GM21576 (cell line): ENCODE results near the gene THBS1.

Source experiments
- ATAC-seq: cut with Tn5 transposase; IDR thresholded peaks from one replicate; pipeline ENCODE4 v1.9.1; 2021; ENCODE audit warnings: mild to moderate bottlenecking, moderate library complexity; ENCODE audit not compliant: unreplicated experiment

The THBS1 gene

DNA sequence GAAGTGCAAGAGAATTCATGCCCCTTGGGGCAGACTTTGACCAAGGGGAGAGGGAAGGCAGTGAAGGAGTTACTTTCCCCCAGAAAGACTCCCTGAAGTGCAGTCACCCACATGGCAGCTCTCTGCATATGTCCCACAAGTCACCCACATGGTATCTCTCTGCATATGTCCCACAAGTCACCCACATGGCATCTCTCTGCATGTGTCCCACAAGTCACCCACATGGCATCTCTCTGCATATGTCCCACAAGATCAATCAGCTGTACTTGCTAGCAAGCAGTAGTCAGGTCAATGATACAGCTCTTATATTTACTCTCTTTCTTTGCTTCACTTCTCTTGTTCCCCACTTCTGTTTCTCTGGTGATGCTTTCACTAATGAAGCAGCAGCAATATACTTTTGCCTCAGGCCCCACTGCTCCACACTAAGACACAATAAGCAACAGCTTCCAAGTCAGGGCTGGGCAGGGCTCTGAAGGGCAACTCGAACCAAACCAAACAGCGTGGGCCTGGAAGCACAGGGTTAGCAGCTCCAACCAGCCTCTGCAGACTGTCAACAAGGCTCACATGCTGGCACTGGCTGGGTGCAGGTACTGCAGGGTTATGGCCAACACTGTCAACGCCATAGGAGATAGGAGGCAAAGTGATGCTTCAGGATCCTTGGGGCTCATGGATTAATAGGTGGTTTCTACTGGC is 46.7 kb downstream of the THBS1 start:
- ATAC-seq = no peak

GRCh38 chr15:39628144-39628508 is 47.2 kb downstream of the THBS1 start:
- ATAC-seq = no peak

GRCh38 chr15:39628546-39629257 is 47.8 kb downstream of the THBS1 start:
- no peak for ATAC-seq

DNA sequence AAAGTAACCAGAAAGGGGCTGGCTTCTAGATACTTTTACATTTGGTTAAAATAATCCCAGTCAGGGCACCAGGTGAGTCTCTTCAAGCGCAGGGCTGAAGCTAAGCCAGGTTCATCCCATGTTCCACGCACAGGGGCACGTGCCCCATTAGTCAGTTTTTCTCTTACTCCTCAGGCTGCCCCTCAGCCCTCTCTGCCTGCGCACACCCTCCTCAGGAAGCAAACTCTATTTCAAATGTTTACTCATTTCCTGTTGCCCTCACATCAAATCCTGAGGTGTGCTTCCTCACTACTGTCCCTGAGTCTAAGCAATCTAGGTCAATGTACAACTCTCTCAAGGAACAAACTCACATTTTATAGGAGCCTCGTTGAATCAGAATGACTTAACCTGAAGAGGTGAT is 48.5 kb downstream of the THBS1 start:
- no peak for ATAC-seq

- ATAC-seq = no peak
These were observed 49.0 kb downstream of the THBS1 start for GRCh38 chr15:39629906-39630305.

- ATAC-seq = no peak
These were observed 50.5 kb downstream of the THBS1 start for GRCh38 chr15:39631357-39631756.

- no peak for ATAC-seq
These were observed 57.2 kb downstream of the THBS1 start for GRCh38 chr15:39638041-39638440.

DNA sequence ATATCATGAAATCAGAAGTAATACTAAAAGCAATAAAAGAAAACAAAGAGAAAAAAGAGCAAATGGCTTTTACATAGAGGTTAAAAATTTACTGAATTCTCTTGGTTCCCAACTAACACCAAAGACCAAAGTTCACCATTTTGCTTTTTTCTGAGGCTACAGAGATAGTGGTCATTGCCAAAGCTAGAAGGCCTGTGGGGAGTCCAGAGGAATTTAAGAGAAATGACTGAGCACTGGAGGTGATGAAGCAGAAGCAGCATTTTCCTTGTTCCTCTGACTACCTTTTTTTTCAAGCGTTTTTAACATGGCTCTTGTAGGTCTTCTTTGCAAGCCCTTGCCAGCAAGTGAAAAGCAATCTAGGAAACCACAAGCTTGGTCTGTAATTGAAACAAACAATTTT is 58.2 kb downstream of the THBS1 start:
- ATAC-seq = no peak

- no peak for ATAC-seq
These were observed 59.8 kb downstream of the THBS1 start for GRCh38 chr15:39640665-39641064.

DNA sequence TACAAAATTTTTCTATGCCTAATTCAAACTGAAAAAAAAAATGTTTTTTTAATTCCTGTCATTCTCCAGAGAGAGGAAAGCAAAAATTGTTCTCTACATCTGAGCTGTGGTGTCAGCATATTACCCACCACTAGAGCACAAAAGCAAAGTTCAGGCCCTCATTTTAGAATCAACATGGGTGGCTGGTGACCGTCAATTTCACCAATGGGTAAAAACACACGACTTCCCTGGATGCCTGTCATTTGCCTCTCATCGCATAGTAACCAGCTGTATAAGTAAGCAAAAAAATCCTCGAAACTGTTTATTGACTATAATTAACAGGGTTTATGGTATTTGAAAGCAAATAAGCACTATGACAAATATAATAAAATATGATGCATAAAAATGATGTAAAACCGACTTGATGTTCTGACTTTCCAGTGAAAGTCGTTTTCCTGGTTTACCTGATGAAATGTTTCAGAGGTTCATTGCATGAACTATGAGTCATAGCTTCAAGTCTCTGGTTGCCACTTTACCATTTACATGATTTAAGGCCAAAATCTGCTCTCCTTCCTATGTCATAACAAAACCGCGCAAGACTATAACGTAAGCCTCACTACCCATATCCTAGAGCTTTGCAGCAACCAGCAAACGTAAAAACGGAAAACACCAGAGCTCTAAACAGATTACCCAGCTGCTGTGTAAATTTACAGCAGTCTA is 60.5 kb downstream of the THBS1 start:
- ATAC-seq = no peak

GRCh38 chr15:39642011-39642640 is 61.2 kb downstream of the THBS1 start:
- no peak for ATAC-seq

- ATAC-seq = no peak
These were observed 62.8 kb downstream of the THBS1 start for GRCh38 chr15:39643727-39644126.

- ATAC-seq = no peak
These were observed 63.3 kb downstream of the THBS1 start for GRCh38 chr15:39644136-39644535.

GRCh38 chr15:39645138-39645975 is 64.5 kb downstream of the THBS1 start:
- ATAC-seq = no peak

GRCh38 chr15:39645976-39646257 is 65.0 kb downstream of the THBS1 start:
- ATAC-seq = no peak

- ATAC-seq = no peak
These were observed 65.5 kb downstream of the THBS1 start for GRCh38 chr15:39646425-39646824.
